Left renal cortex interstitium (tissue), 4 donors: ENCODE results near the gene GRM1. TPM values are rescaled to one million over a fixed set of nuclear protein-coding genes. Genes with fewer than 3 reads are reported as not detected.

Experiments
- DNase-seq, 4 donors: peaks; one replicate each; pipeline ENCODE4 v3.0.0-alpha.2; 2013; ENCODE audit warnings: low read depth in 4 of 4, low spot score in 2 of 4, missing footprints in 1 of 4
- polyA plus RNA-seq, 4 donors: library from polyadenylated mRNA; unstranded; fragments of 120-200 nt; gene quantifications; one replicate each; pipeline ENCODE4 v1.2.1, GENCODE V29; 2013; ENCODE audit not compliant: insufficient read length in 4 of 4

Gene GRM1
- polyA plus RNA-seq = under 1 TPM; 0.19 to 0.40 (median 0.22) TPM

DNA sequence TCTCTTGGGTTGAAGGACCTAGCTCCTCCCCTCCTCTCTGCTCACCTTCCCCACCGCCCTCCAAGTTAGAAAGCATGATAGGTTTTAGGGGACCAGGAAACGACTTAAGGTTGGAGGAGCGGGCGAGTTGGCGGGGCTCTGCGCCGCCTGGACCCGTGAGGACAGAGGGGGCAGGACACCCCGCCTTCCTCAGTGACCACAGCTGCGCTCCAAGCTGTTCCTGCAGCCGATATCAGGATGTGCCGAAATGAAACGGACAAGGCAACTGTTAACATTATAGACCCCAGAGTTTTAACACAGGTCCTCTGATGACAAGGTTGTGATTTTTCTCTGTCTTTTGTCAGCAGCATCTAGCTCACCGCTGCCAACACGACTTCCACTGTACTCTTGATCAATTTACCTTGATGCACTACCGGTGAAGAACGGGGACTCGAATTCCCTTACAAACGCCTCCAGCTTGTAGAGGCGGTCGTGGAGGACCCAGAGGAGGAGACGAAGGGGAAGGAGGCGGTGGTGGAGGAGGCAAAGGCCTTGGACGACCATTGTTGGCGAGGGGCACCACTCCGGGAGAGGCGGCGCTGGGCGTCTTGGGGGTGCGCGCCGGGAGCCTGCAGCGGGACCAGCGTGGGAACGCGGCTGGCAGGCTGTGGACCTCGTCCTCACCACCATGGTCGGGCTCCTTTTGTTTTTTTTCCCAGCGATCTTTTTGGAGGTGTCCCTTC is at the start of gene GRM1:
GRM1 (plus strand) TSS at position 212 of the 722 bp plus-strand sequence; CDS start at position 668, 456 bp downstream.
- no peak for DNase-seq

DNA sequence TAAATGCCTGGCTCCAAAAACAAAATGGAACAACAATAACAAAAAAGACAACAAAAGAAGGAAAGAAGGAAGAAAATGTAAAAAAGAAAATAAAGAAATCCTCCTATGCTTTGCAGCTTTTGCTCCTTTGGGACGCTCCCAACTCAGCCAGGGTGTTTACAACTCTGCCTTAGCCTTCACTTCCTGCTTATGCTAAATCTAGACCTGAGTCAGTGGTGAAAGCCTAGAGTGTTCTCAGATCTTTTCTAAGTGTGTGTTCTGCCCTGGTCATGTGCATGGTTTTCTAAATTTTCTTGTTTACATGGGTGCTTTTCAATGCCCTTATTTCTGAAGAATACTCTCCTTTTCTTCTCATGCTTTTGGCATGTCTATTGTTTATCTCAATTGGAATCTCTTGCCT is 19.5 kb upstream of the GRM1 start:
- no peak for DNase-seq

DNA sequence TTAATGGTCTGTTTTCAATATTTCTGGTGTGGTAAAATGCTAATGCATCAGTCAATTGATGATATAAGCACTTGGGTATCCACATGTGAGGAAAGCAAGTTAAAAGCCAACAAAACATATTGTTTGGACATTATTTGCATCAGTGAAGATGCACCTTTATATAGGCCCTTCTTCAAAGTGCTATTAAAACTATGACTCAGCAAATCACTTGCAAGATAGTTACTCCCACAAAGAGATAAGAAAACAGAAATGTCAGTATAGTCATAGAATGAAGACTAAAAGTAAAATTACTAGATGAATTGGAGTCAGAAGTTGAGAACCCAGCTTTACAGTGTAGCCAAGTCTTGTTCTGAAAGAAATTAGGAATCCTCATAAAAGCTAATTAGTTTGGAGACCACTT is 14.6 kb upstream of the GRM1 start:
- DNase-seq = no peak

DNA sequence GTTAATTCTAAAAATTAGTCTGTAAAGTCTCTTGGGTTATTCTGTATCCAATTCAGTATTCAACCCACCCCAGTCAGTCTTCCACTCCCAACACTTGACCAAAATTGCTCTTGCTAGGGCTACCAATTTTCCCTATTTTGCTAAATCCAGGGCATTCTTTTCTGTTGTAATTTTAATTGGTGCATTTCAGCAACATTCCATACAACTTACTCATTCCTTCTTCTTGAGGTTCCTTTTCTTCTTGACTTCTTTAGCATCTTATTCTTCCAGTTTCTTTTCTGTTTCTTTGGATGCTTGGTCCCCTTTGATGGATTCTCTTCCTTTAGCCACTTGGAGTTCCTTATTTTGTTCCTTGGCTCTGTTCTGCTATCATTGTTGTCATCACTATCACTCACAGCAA is 11.2 kb upstream of the GRM1 start:
- no peak for DNase-seq

DNA sequence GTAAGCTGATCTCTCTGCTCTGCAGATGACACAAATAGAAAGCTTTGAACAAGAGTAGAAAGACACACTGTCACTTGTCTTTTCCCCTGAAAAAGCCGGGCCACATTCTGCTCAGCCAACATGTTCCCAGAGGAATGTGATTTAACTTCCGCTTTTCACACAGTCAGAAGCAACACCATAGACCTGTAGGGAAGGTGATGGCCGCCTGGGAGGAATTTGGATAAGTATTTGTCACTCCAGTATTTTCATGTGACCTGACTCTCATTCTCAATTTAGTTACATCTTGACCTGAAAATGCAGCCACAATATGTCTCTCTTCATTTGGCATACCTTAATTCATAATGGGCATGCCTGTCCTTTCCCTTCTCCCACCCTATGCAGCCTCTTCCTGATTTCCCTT is 2.0 kb upstream of the GRM1 start:
- DNase-seq = no peak

DNA sequence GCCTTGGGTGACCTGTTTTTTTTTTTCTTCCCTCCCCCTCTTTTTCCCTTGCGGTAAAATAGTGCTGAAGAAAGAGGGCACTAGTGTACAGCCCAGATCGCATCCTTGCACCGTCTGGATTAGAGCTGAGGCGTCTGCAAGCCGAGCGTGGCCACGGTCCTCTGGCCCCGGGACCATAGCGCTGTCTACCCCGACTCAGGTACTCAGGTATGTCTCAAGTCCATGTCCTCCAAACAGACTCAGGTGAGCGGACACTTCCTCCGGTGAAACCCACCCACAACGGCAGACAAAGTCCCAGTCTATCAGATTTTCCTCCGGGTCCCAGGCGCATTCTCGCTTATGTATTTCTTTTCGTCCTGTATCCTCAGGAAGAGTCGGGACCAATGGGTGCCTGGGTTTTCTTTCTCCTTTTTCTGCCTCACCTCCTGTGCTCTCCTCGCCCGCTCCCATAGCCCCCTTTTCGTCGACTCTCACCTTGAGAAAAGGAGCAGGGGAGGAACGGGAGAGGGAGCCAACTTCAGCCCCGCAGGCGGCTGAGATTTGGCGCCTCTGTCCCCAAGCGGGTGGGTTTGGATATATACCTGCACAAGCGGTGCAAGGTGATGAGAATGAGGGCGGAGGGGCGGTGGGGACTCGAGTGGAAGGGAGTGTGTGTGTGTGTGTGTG is 1.1 kb upstream of the GRM1 start:
- DNase-seq = peak in 1 of 4 donors; percentile 6

DNA sequence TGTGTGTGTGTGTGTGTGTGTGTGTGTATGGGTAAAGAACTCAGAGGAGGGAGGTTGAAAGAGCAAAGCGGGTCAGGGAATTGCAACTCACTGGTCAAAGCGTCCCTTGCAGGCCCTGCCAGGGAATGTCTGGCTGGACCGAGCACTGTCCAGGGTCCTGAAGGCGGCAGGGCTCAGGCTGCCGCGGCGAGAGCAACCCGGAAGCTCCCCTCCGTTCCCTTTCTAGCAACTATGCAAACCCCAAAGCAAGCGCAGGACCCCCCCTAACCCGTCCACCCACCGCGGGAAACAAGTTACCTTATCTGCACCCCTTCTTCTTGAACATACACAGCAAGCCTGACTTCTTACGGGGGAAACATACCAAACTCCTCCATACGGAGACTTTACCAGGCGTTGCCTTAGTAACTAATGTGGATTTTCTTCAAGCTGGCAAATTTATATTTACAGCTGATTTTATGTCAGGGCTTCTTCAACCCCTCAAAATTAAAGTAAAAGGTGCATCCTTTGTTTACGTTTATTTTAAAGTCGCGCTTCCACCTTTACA is 538 bp upstream of the GRM1 start:
- DNase-seq = peak; percentile 43 to 66 (median 54)

DNA sequence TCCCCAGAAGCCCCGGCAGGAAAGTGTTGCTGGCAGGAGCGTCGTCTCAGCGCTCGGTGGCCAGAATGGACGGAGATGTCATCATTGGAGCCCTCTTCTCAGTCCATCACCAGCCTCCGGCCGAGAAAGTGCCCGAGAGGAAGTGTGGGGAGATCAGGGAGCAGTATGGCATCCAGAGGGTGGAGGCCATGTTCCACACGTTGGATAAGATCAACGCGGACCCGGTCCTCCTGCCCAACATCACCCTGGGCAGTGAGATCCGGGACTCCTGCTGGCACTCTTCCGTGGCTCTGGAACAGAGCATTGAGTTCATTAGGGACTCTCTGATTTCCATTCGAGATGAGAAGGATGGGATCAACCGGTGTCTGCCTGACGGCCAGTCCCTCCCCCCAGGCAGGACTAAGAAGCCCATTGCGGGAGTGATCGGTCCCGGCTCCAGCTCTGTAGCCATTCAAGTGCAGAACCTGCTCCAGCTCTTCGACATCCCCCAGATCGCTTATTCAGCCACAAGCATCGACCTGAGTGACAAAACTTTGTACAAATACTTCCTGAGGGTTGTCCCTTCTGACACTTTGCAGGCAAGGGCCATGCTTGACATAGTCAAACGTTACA is 817 bp downstream of the GRM1 start:
- no peak for DNase-seq

DNA sequence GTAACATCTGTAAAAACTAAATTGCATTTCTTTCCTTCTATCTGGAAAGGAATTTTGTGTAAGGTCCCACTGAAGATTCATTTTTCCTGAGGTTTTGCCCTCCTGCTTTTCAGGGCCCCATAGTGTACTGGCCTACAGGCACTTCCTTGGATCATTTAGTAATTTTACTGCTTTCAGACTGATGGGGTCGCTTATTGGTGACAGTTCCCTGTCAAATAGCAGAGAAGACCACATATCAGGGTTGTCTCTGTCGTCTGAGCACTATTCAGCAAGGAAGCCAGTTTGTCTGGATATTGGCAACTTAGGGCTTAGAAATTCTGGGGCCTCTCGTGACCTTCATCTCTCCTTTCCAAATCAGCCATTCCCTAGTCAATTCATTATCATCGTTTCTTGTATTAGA is 3.5 kb downstream of the GRM1 start:
- no peak for DNase-seq

DNA sequence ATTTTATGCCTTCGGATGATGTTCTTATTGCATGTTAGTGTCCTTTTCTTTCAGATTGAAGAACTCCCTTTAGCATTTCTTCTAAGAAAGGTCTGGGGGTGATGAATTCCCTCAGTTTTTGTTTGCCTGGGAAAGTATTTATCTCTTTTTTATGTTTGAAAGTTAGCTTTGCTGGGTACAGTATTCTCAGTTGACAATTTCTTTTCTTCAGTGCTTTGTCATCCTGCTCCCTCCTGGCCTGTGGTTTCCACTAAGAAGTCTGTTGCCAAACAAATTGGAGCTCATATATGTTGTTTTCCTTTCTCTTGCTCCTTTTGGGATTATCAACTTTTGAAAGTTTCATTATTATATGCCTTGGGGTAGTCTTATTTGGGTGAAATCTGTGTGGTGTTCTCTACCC is 11.5 kb downstream of the GRM1 start:
- no peak for DNase-seq

DNA sequence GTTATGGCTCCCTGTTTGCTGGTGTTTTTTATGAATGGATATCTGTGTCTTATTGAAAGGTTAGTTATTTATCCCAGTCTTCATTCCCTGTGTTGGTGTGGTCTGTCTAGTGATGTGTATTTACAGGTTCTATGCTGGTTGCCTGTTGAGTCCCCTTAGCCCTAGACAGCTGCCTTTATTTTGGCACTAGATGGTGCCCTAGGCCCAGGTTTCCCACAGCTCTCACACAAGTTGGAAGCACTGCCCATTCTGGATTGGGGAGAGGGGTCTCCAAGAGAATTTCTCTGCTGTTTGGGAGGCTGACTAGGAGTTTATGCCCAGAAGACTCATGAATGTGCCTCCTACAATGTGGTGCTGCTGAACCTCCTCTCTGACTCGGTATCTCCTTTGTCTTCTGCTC is 12.4 kb downstream of the GRM1 start:
- DNase-seq = no peak

DNA sequence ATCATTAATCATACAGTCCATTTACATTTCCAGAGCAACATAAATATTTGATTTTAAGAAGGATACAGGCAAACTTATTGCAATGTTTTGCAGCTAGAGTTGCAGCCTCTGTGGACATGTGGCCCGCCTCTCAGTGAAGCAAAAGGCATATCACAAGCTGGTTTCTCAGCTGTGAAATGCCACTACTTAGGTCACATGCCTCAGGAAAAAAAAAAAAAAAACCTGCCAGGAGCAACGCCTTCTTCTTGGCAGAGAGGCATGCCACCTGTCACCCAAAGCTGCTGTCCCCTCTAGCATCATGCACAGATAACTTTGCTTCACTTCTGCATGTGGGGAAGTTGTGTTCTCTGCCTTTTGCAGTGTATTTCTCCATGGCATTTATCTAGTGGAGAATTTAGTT is 18.5 kb downstream of the GRM1 start:
- DNase-seq = no peak

DNA sequence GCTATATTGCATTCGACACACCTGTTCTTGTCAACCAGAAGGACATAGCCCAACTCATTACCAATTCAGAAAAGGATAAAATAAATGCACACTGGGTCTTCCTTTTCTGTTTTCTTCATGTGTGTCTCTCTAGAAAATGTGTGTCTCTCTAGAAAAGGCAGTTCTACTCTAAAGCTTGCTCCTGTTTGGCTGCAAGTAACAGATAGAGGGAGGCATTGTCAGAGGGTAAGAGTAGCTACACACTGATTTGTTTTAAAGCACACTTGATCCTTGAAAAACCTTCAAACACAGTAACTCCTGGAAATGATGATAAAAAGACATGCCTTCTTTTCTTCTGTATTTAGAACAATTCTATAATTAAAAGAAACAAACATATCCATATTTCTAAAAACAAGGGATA is 21.3 kb downstream of the GRM1 start:
- DNase-seq = no peak

DNA sequence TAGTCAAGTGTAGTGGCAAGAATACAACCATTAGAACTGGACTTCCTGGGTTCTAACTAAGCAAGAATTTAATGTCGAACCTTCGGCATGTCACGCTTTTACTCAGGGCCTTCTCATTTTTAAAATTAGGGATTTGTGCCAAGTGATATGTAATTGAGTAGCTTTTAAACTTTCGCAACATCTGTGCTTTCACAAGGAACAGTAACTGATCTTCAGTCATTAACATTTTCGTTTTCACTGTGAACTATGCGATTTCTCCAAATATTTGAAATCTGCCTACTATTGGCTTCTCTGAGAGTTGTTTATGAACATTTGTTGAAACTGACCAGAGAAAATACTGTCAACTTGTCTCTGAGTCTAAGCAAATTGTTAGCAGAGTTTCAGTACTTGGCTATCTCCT is 27.6 kb downstream of the GRM1 start:
- no peak for DNase-seq

DNA sequence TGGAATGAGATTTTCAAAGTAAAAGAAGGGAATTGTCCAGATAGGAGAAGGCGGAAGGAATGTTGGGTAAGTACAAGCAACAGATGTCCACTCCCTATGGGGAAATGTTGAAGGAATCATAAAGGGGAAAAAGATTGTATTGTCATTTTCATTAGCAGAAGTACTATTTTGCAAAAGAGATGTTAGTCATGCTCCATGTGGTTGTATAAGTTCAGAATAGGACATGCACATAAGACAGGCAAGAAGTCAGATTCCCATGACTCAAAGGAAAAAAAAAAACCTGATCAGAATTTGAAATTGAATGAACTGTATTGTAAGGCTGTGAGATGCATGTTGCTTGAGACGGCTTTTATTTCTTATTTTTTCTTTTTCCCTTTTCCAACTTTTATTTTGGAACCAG is 36.8 kb downstream of the GRM1 start:
- no peak for DNase-seq

DNA sequence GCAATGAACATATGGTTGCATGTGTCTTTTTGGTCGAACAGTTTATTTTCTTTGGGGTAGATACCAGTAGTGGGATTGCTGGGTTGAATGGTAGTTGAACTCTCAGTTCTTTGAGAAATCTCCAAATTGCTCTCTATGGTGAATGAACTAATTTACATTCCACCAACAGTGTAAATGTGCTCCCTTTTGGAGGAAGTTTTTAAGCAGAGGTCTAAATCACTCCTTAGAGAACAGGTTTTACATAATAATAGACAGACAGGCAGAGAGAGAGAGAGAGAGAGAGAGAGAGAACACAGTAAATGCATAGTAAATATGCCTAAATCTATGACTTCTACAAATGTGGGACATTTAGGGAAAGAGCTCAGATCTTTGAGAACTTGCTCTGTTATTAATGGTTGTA is 37.6 kb downstream of the GRM1 start:
- no peak for DNase-seq

DNA sequence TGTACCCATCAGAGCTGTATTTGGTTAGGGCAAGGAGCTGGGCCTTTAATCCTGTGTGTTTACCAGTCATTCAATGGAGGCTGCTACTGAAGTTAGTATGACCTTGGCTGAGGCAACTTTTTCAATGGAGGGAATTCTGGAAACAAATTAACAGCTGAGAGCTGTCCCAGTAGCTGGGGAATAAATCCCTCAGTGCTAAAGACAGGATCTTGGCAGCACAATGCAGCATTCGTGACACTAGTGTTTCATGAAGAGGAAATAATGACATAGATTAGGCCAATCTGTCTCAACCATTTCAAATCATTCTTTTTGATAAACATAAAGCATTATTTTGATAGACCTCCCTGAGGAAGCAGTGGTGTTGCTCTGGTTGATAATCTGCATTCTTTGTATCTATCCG is 42.9 kb downstream of the GRM1 start:
- peak in 1 of 4 donors; percentile 3 for DNase-seq

DNA sequence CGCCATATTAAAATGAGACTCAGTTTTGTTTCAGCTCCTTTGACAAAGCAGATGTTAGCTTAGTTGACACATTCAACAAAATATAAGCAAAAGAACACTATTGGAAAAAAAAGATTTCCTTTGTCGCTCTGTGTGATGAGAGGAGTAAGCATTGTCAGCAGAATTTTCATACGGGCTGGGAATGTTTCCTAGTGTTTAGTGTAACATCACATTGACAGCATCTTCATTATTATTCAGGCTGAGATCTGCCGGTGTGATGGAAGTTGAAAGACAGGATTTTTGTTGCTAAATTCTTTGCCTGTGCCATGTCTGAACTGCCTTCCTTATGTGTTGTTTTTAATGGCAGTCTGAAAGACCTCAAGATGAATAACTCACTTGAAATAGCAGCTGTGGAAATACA is 49.1 kb downstream of the GRM1 start:
- no peak for DNase-seq

DNA sequence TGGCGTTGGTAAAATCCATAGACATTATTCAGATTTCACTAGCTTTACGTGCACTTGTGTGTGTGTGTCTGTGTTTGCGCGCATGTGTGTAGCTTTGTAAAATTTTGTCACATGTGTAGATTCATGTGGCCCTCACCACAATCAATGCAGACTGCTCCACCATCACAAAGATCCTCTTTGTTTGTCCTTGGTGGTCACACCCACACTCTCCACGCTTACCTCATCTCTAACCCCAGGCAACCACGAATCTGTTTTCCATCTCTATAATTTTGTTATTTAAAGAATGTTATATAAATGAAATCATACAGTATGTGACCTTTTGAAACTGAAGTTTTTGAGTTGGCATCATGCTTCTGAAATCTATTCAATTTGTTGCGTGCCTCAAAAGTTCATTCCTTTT is 58.5 kb downstream of the GRM1 start:
- DNase-seq = no peak

DNA sequence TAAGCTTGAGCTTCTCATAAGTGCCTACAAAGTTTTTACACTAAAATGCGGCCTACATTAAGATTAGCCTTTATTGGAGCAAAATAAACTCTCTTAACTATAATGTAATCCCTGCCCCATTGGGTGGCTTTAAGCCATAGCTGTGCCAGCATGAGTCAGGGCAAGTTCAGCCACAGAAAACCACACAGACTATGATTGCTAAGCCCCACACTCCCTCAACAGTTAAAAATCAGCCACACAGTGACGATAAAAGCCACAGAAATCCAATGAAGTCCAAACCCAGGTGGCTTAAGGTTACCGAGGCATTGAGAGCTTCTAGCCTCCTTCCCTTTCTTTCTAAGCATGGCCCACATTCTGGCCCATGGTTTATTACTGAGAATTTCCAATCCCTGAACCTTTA is 61.6 kb downstream of the GRM1 start:
- DNase-seq = no peak

DNA sequence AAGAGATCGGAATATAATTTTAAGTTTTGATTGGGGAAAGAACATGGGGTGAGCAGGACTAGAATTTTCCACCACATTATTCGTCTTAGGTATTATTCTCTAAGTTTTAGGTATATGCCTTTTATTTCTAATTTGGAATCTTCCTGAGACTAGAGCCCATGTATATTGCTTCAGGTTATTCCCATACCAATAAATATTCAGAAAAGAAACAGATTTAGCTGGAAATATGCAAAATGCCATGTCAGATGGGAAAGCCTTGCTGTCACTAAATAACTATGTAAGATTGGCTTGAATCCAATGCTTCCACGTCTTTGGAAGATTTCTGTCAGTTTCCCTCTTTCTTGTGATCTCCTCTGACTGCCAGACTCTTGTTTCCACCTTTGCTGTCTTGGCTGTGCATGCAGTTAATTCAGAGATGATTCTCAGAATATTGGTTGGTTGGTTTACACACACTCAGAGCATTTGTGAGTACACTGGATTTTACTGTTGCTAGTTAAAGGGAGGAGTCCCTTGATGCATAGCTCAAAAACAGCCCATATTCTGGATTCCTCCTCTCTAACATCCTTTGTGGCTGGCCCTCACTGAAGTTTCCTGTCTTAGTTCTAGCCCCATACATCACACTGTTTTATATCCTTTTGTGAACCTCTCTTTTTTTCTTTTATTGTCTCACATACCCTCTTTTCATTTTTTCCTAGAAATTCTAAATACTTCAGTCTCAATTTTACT is 64.3 kb downstream of the GRM1 start:
- DNase-seq = no peak
